ENCODE results near the gene PCDHGC3.
A peak's percentile ranks its signal among the peaks of the same experiment; 100 is the strongest.
"Not testable (repeated sequence)": the region's sequence is repeated elsewhere in the genome, so short reads cannot be mapped to it uniquely, and the experiment has no call there.

PCDHGC3 gene

DNA sequence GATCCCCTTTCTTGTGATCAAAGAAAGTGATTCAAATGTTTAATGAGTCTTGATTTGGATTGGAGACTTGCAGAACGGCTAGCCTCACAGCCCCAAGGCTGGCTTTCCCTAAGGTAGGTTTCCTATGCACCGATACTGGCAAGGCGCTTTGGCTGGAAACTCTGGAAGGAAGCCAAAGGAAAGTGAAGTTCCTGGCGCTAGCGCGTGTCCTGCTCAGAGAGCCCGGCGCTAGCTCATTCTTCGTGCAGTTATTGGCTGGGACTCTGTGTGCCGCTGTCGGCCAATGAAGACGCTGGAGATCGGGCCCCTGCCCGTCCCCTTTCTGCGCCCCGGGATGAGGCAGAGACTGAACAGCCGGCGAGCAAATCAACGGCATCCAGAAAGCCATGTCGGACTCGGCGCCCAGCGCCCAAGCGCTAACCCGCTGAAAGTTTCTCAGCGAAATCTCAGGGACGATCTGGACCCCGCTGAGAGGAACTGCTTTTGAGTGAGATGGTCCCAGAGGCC, at the start of gene PCDHGC3:
Gene PCDHGC3 (plus strand): TSS at position 342 of the 507 bp plus-strand sequence. CDS start 151 bp downstream, at position 493.
- FAIRE-seq = peak; percentile 90

DNA sequence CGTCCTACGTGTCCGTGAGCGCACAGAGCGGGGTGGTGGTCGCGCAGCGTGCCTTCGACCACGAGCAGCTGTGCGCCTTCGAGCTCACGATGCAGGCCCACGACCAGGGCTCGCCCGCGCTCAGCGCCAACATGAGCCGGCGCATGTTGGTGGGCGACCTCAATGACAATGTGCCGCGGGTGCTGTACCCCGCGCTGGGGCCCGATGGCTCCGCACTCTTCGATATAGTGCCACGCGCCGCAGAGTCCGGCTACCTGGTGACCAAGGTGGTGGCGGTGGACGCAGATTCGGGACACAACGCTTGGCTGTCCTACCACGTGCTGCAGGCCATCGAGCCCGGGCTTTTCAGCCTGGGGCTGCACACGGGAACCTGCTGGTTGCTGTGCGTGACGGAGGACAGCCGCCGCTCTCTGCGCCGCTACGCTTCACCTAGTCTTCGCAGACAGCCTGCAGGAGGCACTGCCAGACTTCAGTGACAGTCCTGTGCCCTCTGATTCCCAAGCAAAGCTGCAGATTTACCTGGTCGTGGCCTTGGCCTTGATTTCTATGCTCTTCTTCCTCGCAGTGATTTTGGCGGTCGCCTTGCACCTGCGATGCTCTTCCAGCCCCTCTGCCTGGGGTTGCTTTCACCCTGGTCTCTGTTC, 47.9 kb upstream of the PCDHGC3 start:
- no peak for FAIRE-seq

DNA sequence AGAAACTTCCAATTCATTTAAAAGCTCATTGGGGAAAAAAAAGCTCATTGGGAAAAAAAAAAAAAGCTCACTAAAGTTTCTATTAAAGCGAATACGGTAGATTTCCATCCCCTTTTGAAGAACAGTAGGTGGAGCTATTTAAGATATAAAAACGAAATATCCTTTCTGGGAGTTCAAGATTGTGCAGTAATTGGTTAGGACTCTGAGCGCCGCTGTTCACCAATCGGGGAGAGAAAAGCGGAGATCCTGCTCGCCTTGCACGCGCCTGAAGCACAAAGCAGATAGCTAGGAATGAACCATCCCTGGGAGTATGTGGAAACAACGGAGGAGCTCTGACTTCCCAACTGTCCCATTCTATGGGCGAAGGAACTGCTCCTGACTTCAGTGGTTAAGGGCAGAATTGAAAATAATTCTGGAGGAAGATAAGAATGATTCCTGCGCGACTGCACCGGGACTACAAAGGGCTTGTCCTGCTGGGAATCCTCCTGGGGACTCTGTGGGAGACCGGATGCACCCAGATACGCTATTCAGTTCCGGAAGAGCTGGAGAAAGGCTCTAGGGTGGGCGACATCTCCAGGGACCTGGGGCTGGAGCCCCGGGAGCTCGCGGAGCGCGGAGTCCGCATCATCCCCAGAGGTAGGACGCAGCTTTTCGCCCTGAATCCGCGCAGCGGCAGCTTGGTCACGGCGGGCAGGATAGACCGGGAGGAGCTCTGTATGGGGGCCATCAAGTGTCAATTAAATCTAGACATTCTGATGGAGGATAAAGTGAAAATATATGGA, 45.2 kb upstream of the PCDHGC3 start, which contains the start of gene PCDHGA12:
Gene PCDHGA12 (plus strand): TSS at position 176 of the 782 bp plus-strand sequence. CDS start 253 bp downstream, at position 429.
- FAIRE-seq = no peak

DNA sequence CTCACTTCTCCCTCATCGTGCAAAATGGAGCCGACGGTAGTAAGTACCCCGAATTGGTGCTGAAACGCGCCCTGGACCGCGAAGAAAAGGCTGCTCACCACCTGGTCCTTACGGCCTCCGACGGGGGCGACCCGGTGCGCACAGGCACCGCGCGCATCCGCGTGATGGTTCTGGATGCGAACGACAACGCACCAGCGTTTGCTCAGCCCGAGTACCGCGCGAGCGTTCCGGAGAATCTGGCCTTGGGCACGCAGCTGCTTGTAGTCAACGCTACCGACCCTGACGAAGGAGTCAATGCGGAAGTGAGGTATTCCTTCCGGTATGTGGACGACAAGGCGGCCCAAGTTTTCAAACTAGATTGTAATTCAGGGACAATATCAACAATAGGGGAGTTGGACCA, 44.5 kb upstream of the PCDHGC3 start:
- no peak for FAIRE-seq

DNA sequence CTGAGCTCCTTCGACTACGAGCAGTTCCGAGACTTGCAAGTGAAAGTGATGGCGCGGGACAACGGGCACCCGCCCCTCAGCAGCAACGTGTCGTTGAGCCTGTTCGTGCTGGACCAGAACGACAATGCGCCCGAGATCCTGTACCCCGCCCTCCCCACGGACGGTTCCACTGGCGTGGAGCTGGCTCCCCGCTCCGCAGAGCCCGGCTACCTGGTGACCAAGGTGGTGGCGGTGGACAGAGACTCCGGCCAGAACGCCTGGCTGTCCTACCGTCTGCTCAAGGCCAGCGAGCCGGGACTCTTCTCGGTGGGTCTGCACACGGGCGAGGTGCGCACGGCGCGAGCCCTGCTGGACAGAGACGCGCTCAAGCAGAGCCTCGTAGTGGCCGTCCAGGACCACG, 43.5 kb upstream of the PCDHGC3 start:
- FAIRE-seq = not testable (repeated sequence)

DNA sequence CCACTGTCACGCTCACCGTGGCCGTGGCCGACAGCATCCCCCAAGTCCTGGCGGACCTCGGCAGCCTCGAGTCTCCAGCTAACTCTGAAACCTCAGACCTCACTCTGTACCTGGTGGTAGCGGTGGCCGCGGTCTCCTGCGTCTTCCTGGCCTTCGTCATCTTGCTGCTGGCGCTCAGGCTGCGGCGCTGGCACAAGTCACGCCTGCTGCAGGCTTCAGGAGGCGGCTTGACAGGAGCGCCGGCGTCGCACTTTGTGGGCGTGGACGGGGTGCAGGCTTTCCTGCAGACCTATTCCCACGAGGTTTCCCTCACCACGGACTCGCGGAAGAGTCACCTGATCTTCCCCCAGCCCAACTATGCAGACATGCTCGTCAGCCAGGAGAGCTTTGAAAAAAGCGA, 43.0 kb upstream of the PCDHGC3 start:
- FAIRE-seq = not testable (repeated sequence)

DNA sequence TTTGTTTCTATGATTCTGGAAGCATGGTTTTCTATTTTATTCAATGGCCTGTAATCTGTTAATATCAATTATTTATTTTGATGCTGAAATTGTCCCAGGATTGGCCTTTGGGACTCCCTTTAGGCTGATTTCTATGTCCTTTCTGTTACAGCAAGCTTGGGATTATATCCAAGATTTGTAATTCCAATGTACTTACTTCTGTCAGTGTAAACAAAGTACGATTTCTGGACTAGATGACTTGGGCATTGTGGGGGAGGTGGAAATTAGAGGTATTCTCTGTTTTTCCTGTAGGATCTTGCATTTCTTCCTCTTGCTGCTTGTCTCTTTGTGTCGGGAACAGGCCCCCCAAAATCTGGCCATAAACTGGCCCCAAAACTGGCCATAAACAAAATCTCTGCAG, 41.8 kb upstream of the PCDHGC3 start:
- no peak for FAIRE-seq

DNA sequence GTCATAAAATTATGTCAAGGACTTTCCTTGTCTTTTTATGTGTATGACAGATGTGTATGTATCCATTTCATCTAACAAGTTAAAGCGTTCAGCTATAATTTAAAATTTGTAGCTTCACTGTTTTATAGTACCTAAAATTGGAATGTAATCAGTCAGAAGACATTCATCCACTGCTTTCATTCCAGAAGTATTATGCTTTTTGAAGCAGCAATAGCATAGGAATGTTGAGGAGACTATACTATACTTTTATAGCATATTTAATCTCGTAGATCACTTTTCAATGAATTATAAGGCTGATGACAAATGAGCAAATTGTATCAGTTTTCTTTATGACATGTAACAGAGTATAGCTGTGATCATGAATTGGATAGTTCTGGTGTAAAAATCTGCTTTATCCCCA, 38.5 kb upstream of the PCDHGC3 start:
- no peak for FAIRE-seq

DNA sequence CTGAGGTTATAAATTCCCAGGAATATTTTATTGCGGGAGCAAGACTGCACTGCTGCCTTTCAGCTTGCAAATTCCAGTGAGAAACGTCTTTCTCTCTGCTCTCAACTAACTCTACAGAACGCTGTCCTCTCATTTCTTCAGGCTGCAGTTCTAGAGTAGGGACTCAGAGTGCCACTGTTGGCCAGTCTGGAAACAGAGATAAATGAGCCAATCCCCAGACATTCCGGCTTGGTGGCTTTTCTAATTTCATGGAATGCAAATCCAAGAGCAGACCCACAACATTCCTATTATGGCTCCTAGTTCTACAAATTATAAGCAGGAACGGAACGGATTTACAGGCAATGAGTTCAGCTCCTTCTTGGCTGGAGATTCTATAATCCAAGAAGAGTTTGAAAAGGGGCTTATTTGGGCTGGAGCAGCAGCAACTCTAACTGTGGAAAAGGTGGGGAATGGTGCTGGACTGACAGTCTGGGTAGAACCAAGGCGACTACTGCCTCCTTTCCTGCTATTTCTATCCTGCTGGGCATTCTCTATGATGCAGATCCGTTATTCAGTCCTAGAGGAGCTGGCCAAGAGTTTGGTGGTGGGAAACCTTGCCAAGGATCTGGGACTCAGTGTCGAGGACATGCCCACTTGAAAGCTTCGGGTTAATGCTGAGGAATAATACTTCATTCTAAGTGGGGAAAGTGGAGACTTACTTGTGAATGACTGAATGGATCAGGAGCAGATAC, 36.2 kb upstream of the PCDHGC3 start:
- no peak for FAIRE-seq

DNA sequence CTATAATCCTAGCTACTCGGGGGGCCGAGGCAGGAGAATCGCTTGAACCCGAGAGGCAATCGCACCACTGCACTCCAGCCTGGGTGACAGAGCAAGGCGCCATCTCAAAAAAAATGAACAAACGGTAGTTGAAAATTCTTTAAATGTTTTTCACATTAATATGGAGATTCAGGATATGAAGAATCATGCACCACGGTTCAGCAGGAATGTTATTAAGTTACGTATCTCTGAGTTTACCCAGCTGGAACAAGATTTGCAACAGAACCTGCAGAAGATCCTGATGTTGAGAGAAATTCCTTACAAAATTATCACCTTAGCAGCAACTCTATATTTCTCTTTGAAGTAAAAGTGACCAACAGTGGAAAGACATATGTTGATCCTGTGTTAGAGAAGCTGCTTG, 35.4 kb upstream of the PCDHGC3 start:
- no peak for FAIRE-seq

DNA sequence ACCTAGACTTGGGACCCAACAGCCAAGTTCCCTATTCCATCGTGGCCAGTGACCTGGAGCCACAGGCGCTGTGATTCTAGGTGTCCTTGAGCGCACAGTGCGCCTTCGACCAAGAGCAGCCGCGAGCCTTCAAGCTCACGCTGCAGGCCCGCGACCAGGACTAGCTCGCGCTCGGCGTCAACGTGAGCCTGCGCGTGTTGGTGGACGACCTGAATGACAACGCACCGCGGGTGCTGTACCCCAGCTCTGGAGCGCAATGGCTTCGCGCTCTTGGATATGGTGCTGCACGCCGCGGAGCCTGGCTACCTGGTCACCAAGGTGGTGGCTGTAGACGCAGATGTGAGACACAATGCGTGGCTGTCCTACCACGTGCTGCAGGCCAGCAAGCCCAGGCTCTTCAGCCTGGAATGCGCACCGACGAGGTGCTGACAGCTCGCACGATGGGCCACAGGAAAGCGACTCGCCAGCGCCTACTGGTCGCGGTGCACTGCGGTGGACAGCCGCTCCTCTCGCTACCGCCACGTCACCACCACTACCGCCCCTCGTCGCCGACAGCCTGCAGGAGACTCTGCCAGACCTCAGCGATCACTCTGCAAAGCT, 34.1 kb upstream of the PCDHGC3 start:
- no peak for FAIRE-seq

DNA sequence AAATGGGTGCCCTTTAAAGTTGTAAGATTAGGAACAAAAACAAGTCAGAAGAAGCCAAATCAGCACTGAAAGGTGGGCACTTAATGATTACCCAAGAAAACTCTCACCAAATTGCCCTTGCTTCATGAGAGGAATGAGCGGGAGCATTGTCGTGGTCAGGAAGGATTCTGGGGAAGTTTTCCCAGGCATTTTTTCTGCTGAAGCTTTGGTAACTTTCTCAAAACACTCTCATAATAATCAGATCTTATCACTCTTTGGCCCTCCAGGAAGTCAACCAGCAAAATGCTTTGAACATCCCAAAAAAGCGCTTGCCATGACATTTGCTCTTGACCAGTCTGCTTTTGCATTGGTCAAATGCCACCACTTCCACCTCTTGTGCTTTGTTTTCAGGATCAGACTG, 10.4 kb upstream of the PCDHGC3 start:
- FAIRE-seq = no peak

DNA sequence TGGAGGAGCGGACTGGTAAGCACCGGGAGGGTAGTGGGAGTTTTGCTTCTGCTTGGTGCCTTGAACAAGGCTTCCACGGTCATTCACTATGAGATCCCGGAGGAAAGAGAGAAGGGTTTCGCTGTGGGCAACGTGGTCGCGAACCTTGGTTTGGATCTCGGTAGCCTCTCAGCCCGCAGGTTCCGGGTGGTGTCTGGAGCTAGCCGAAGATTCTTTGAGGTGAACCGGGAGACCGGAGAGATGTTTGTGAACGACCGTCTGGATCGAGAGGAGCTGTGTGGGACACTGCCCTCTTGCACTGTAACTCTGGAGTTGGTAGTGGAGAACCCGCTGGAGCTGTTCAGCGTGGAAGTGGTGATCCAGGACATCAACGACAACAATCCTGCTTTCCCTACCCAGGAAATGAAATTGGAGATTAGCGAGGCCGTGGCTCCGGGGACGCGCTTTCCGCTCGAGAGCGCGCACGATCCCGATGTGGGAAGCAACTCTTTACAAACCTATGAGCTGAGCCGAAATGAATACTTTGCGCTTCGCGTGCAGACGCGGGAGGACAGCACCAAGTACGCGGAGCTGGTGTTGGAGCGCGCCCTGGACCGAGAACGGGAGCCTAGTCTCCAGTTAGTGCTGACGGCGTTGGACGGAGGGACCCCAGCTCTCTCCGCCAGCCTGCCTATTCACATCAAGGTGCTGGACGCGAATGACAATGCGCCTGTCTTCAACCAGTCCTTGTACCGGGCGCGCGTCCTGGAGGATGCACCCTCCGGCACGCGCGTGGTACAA, 556 bp downstream of the PCDHGC3 start:
- FAIRE-seq = no peak

DNA sequence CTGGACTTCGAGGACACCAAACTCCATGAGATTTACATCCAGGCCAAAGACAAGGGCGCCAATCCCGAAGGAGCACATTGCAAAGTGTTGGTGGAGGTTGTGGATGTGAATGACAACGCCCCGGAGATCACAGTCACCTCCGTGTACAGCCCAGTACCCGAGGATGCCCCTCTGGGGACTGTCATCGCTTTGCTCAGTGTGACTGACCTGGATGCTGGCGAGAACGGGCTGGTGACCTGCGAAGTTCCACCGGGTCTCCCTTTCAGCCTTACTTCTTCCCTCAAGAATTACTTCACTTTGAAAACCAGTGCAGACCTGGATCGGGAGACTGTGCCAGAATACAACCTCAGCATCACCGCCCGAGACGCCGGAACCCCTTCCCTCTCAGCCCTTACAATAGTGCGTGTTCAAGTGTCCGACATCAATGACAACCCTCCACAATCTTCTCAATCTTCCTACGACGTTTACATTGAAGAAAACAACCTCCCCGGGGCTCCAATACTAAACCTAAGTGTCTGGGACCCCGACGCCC, 1.3 kb downstream of the PCDHGC3 start:
- FAIRE-seq = no peak

DNA sequence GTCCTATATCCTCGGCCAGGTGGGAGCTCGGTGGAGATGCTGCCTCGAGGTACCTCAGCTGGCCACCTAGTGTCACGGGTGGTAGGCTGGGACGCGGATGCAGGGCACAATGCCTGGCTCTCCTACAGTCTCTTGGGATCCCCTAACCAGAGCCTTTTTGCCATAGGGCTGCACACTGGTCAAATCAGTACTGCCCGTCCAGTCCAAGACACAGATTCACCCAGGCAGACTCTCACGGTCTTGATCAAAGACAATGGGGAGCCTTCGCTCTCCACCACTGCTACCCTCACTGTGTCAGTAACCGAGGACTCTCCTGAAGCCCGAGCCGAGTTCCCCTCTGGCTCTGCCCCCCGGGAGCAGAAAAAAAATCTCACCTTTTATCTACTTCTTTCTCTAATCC, 2.0 kb downstream of the PCDHGC3 start:
- no peak for FAIRE-seq

DNA sequence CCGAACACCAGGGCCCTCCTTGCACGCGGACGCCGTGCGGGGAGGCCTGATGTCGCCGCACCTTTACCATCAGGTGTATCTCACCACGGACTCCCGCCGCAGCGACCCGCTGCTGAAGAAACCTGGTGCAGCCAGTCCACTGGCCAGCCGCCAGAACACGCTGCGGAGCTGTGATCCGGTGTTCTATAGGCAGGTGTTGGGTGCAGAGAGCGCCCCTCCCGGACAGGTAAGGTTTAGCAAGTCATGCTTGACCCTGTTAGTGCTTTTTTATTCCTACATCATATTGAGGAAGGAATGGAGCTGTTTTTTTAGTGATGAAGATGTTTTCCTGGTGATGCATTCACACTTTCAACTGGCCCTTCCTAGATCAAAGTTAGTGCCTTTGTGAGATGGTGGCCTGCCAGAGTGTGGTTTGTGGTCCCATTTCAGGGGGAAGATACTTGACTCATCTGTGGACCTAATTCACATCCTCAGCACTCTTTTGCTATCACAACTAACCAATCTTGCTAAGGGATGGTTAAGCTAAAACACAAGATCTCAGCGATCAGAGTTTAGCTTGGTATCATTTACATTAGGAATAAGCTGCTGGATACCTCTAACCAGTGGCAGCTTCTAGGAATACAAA, 2.7 kb downstream of the PCDHGC3 start:
- FAIRE-seq = no peak

DNA sequence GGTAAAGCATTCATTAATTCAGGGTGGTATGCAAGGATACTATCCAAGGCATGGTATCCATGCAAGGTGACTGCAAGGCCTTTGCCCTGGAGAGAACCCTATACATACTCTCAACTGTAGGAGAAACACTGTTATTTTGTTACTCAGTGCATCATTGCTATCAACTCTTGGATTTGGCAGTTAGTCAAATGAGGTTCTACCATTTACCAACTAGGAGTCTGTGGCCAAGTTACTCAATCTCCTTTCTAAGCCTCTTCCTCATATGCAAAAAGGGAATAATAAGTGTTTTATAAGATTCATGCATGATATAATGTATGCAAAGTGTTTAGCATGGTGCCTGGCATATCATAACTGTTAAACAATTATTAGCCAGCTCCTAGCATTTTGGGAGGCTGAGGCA, 4.0 kb downstream of the PCDHGC3 start:
- FAIRE-seq = no peak

DNA sequence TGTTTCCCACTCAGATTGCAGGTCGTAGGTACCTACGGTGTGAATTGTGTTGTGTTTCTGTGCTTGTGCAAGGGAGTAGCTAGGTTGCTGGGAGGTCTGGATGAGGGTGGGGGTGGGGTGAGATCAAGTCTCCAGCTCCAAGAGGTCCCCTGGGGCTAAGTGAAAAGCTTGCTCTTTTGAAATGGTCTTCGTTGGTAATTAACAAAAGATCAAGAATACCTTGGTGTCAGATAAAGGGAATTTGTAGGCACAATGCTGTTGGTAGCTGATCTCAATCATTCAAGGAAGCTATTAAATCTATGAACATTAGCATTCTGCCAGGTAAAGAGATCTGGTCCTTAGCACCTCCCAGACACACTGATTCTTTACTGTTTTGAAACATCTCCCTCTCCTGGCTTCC, 8.1 kb downstream of the PCDHGC3 start:
- FAIRE-seq = no peak

DNA sequence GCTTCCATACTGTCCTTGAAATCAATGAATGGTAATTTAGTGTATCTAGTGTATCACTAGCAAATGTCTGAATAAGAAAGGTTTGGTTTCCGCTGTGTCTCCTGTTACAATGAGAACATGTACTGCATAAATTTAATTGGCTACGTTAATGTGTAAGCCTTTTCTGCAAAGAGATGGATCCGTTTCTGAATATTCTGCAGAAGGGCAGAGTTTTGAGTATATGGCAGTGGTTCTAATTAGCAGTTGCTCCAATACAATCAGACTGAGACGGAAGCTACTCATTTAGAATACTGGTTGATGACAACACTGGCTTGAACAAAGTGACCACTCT, 8.5 kb downstream of the PCDHGC3 start:
- FAIRE-seq = no peak

DNA sequence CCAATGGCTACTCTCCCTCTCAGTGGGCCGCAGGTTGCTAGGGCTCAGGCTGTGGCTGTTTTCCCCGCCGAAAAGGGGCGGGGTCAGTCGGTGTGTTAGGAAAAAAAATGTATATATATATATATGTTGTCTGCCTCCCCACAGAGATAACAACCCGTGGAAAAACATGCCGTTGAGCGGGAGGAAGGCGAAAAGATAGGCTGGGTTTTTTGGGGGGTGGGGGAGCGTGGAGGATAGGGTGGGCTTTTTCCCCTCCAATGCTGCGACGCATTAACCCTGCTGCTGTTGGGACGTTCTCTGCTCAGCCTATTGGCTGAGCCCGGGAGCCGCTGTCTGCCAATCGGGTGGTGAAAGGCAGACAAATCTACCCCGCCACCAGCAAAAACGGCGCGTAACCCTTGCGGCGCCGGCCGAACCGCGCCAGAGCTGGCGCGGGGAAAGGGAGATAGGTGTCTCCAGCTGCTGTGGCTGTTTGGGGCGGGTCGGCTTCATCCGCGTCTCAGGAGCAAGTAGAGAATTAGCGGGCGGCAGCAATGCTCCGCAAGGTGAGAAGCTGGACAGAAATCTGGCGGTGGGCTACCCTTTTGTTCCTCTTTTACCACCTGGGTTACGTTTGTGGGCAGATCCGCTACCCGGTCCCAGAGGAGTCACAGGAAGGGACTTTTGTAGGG, 9.0 kb downstream of the PCDHGC3 start, which contains the start of gene PCDHGC4:
Gene PCDHGC4 (plus strand): TSS at position 390 of the 671 bp plus-strand sequence. CDS start 144 bp downstream, at position 534.
- no peak for FAIRE-seq

All from endometrium (tissue), 2 donors.